GM12865 (cell line): ENCODE measurements around the gene TENM4.

Experiments
- DNase-seq: peaks from one replicate; pipeline ENCODE4 v3.0.0; 2010; ENCODE audit warnings: low read depth
- H3K4me3 ChIP-seq: 2 replicates; pipeline ENCODE4 v1.5.1; 2011; ENCODE audit warnings: mild to moderate bottlenecking, low read depth, low read length, control low read depth
- CTCF ChIP-seq: IDR thresholded peaks from 2 replicates; pipeline ENCODE4 v1.5.1; 2011; ENCODE audit warnings: low read length, control low read depth, low read depth, inconsistent platforms; ENCODE audit not compliant: insufficient read depth; ENCODE audit errors: missing control alignments

TENM4 gene

DNA sequence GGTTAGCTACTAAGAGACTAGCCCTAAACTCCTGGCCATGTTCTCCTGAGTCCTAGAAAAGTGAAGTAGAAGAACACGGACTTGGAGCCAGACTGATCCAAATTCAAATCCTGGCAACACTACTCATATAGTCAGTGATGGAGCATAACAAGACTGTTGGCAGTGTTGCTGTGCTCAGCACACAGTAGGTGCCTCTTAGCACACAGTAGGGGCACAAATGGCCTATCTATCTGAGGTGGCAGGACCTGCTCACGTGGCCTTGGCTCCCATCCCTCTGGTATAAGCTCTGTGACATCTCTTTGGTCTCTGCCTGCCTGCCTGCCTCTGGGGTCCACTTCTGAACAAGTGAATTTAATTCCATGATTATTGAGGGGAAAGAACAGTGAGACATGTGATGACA is 15.4 kb downstream of the TENM4 start:
- H3K4me3 ChIP-seq = no peak overlapping the region
- no peak for DNase-seq
- TF ChIP-seq CTCF = no peak

DNA sequence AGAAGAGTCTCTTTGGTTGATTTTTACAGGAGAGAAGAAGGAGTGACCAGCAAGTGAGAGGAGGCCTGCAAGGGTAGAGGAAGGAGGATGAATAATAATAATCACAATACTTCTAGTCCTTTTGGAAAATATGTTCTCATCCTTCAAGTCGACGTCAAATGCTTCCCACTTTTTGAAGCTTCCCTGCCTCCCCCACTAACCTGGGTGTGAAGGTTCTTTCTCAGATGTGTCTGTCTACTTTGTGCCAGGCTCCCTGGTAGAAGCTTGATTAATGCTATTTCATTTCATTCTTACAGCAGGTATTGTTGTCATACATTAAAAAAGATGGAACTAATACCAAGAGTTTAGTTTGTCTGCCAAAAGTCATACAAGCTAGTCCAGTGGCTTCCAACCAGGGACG is 17.1 kb downstream of the TENM4 start:
- TF ChIP-seq CTCF = no peak
- DNase-seq = no peak
- H3K4me3 ChIP-seq = no peak overlapping the region

GRCh38 chr11:79422866-79423265 is 18.0 kb downstream of the TENM4 start:
- DNase-seq = no peak
- H3K4me3 ChIP-seq = no peak overlapping the region
- TF ChIP-seq CTCF = no peak

DNA sequence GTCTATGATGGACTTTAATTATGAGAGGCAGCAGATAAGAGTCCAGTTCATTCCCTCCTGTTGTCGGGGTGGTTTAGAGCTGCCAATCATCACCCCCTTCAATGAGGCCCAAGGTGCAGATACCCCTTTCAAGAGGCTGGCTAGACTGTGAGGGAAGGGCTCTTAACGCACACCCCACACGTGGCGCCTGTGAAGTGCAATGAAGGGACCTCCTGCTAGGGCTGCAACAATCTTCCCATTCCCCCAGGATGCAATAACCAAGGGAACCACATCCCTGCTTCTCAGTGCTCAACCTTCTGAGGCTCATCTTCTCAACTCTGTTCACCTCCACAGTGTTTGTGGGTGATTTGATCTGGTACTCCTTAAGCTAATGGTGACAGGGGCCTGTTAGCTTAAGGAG is 19.0 kb downstream of the TENM4 start:
- no peak for TF ChIP-seq CTCF

GRCh38 chr11:79419120-79419519 is 21.7 kb downstream of the TENM4 start:
- DNase-seq = no peak
- TF ChIP-seq CTCF = no peak
- no peak overlapping the region for H3K4me3 ChIP-seq

More for the DNA sequence above, 19.0 kb downstream of the TENM4 start:
- DNase-seq = no peak
- H3K4me3 ChIP-seq = no peak overlapping the region

DNA sequence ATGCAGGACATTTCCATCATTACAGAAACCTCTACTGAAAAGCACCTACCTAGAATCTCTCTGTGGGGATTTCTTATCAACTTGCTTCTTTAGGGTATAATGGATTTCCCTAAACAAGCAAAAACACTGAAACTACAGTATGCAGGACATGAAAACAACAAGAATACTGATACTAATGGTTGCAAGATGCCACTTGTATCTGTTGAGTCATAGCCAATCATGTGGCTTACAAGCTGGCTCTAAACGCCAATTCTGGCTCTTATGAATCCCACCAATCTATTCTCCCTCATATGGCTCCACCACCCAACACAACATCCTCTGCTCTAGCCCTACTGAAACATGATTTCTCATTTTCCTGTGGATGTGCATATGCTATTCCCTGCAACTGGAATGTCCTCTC is 22.6 kb downstream of the TENM4 start:
- no peak for TF ChIP-seq CTCF
- H3K4me3 ChIP-seq = no peak overlapping the region
- no peak for DNase-seq

DNA sequence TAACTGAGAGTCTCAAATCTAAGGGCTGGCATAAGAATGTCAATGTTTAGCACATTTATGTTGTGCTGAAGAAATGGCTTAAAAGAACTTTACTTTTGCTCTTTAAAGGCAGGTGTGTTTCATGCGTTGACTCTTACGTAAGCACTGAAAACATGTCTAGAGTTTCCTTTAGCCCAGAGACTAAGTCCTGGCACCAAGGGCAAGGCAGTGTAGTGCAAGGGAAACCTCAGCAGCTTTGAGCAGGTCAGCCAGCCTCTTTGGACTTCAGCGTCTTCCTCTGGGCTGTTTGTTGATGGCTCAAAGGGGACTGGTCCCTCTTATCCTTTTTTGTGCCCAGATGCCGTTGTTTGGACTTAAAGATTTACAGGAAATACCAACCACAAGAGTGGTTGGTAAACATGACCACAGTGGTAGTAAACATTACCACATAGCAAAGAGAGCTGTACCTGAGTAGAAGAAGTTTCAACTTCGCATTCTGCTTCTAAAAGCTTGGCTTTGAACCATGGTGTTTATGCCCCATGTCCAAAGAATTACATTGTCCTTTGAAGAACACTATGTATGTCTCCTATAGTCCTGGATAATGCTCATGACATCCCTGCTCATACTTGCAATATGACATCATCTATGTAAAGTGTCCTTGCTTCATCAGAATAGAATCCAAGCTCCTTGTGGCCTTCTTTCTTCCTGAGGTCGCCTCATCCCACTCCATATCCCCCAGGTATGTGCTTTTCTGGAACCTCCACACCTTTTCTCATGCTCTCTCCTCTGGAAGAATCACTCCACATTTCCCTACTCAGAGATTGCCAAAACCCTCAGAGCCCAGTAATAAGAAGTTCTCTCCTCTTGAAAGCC is 23.5 kb downstream of the TENM4 start:
- no peak for TF ChIP-seq CTCF
- no peak for DNase-seq
- no peak overlapping the region for H3K4me3 ChIP-seq
